Measurements from ENCODE around the gene ZNF433. TPM values are rescaled to one million over a fixed set of nuclear protein-coding genes. Genes with fewer than 3 reads are reported as not detected.

Gene ZNF433
- total RNA-seq = 1 to 10 TPM; 2.9 to 5.9 (median 3.4) TPM

- no peak for TF ChIP-seq CTCF (IDR thresholded peaks at IDR 0.05; ENCODE audit: low read depth)
These were observed at the start of gene ZNF433 for GRCh38 chr19:12035220-12036172. TSS of gene ZNF433 (minus strand) at chr19:12035679. CDS start at chr19:12035539, 140 bp downstream.

- no peak for TF ChIP-seq CTCF (IDR thresholded peaks at IDR 0.05; ENCODE audit: low read depth)
These were observed 41.9 kb upstream of the ZNF433 start for GRCh38 chr19:12077375-12077774.

DNA sequence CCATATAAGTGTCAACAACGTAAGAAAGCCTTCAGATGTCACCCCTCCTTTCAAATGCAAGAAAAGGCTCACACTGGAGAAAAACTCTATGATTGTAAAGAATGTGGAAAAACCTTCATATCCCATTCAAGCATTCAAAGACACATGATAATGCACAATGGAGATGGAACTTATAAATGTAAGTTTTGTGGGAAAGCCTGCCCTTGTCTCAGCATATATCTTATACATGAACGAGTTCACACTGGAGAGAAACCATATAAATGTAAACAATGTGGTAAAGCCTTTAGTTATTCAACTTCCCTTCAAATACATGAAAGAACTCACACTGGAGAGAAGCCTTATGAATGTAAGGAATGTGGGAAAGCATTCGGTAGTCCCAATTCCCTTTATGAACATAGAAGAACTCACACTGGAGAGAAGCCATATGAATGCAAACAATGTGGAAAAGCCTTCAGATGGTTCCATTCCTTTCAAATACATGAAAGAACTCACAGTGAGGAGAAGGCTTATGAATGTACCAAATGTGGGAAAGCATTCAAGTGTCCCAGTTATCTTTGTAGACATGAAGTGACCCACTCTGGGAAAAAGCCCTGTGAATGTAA, 40.2 kb upstream of the ZNF433 start:
- TF ChIP-seq CTCF (IDR thresholded peaks at IDR 0.05; ENCODE audit: low read depth) = no peak

DNA sequence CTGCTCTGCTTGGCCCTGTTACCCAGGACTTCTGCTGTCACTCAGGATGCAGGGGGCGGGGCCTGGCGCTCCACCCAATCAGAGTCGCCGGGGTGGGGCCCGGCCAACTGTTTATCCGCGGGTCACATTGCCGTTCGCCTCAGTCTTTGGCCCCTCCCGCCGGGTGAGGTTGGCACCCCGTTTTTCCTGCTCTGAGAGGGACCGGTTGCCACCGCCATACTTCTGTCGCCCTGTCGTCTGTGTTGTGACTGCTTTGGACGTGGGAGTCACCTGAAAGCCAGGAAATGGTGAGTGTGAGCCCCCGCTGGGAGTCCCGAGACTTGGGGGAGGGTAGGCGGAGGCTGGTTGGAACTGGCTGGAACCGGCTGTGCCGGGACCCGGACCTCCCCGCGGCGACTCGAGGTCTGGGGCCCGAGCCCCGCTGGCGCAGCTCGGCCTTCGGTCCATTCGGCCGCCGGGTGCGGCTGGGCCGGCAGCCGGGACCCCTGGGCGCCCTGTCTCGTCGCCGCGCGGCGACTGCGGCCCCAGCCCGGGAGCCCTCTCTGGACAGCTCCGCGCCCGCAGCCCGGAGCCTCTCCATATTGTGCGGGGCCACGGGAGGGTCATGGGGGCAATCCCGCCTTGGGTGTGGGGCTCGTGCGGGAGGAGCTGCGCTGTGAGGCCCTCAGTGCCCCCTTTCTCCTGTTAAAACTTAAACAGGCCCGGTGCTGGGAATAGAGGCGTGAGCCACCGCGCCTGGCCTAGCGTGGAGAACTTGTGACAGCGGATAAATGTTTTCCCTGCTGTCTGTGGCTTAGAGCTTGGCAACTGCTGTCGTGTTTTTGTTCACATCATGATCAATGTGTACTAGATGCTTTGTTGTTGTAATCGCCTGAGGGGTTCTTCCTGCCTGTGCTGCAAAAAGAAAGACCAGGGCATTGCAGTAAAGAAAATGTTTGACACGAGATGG, 29.4 kb upstream of the ZNF433 start, which contains the start of gene ZNF844:
ZNF844 (plus strand) TSS at position 142 of the 949 bp plus-strand sequence; CDS start at position 285, 143 bp downstream.
- no peak for TF ChIP-seq CTCF (IDR thresholded peaks at IDR 0.05; ENCODE audit: low read depth)

- TF ChIP-seq CTCF (IDR thresholded peaks at IDR 0.05; ENCODE audit: low read depth) = no peak
These were observed 20.3 kb upstream of the ZNF433 start for GRCh38 chr19:12055784-12056183.

DNA sequence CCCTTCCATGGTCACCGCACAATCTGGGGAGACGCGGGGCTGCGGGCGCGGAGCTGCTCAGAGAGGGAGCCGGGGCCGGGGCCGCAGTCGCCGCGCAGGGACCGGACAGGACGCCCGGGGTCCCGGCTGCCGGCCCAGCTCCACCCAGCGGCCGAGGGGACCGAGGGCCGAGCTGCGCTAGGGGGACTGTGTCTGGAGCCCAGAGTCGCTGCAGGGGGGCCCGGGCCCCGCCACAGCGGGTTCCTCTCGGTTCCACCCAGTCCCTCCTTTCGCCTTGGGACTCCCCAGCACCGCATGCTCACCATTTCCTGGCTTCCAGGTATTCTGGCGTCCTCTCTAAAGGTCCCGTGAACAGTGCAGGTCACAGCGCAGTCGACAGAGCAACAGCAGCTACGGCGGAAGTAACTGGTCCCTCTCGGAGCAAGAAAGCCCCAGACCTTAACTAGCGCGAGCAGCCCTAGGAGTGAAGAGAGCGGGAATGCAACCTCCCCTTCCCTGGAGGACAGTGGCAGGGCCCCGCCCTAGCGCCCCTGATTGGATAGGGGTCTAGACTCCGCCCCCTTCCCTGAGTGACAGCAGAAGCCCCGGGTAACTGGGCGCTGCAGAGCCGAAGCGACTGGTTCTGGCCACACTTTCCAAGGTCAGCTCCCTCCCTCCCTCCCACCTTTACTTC, 17.2 kb upstream of the ZNF433 start, which contains the start of gene ZNF878:
ZNF878 (minus strand) TSS at position 465 of the 673 bp plus-strand sequence; CDS start at position 305, 160 bp downstream.
- no peak for TF ChIP-seq CTCF (IDR thresholded peaks at IDR 0.05; ENCODE audit: low read depth)

Measured in subcutaneous adipose tissue (tissue), 4 donors.